ENCODE results near the gene TMEM205. TPM values are rescaled to one million over a fixed set of nuclear protein-coding genes. Genes with fewer than 3 reads are reported as not detected.

The TMEM205 gene
- total and polyA plus RNA-seq, 2 of the 13 experiments (the other 11 are each of a cell fraction or from before 2014, with no cell fraction given): 45.5 to 98.7 TPM

GRCh38 chr19:11374433-11375142 is 28.5 kb upstream of the TMEM205 start, which contains the start of gene SWSAP1 (continued):
- no peak for TF ChIP-seq LCORL (IDR thresholded peaks at IDR 0.05)
- no peak for TF ChIP-seq LCORL (CRISPR knock-in tag; IDR thresholded peaks at IDR 0.05)
- peak; percentile 92 for TF ChIP-seq GABPB1 (CRISPR knock-in tag; IDR thresholded peaks at IDR 0.05)
- no peak for TF ChIP-seq ZNF7 (CRISPR knock-in tag; IDR thresholded peaks at IDR 0.05)
- TF ChIP-seq ZNF639 (CRISPR knock-in tag; conservative IDR thresholded peaks at IDR 0.05): peak; percentile 52; the same call in 1 of the 2 replicates
- TF ChIP-seq ZFP36 (IDR thresholded peaks at IDR 0.05; ENCODE audit: borderline replicate concordance, low read depth, low read length, partially characterized antibody): no peak
- TF ChIP-seq ZNF75D (CRISPR knock-in tag; IDR thresholded peaks at IDR 0.05; ENCODE audit: borderline replicate concordance): no peak
- no peak for TF ChIP-seq MLLT10 (CRISPR knock-in tag; IDR thresholded peaks at IDR 0.05)
- peak; percentile 22 to 32; a peak in 1 of 4 replicates for TF ChIP-seq HMGXB4 (CRISPR knock-in tag; IDR thresholded peaks at IDR 0.05; ENCODE audit: borderline replicate concordance in 1 of 2, low read depth in 1 of 2)
- TF ChIP-seq MEF2D (CRISPR knock-in tag; IDR thresholded peaks at IDR 0.05): peak; percentile 57
- peak; percentile 81; the same call in 1 of the 2 replicates for TF ChIP-seq MXD4 (CRISPR knock-in tag; IDR thresholded peaks at IDR 0.05)
- TF ChIP-seq ZNF768 (CRISPR knock-in tag; IDR thresholded peaks at IDR 0.05): peak; percentile 68; the same call in 1 of the 2 replicates
- TF ChIP-seq ZBTB33 (CRISPR knock-in tag; IDR thresholded peaks at IDR 0.05): no peak
- peak; percentile 72 for TF ChIP-seq TFE3 (CRISPR knock-in tag; IDR thresholded peaks at IDR 0.05)
- peak; percentile 54; the same call in 1 of the 2 replicates for TF ChIP-seq ZNF547 (CRISPR knock-in tag; IDR thresholded peaks at IDR 0.05)
- peak; percentile 62; the same call in 1 of the 2 replicates for TF ChIP-seq BRD4 (CRISPR knock-in tag; IDR thresholded peaks at IDR 0.05)
- TF ChIP-seq U2AF2 (IDR thresholded peaks at IDR 0.05; ENCODE audit: low read depth, low read length): no peak
- TF ChIP-seq ZFP91 (CRISPR knock-in tag; IDR thresholded peaks at IDR 0.05; ENCODE audit: borderline replicate concordance): peak; percentile 81; the same call in 1 of the 2 replicates
- peak; percentile 91 for TF ChIP-seq DMAP1 (CRISPR knock-in tag; IDR thresholded peaks at IDR 0.05)
- TF ChIP-seq ZFP82 (CRISPR knock-in tag; IDR thresholded peaks at IDR 0.05; ENCODE audit: borderline replicate concordance): no peak
- no peak for TF ChIP-seq ZNF180 (CRISPR knock-in tag; IDR thresholded peaks at IDR 0.05; ENCODE audit: borderline replicate concordance, low read depth)
